Activated CD4-positive, alpha-beta T cell treated with anti-CD3 and anti-CD28 coated beads, Interleukin-2, Interleukin-4, amounts not matched to agents 100 ng/mL and 50 ng/mL, durations not matched to agents 16 hours and 8 hours (primary cell): ENCODE results near the gene TIPARP.
"Not testable (repeated sequence)": the region's sequence is repeated elsewhere in the genome, so short reads cannot be mapped to it uniquely, and the experiment has no call there.

Experiments used
- DNase-seq: peaks from one replicate; pipeline ENCODE4 v3.0.0-alpha.2; 2020; ENCODE audit warnings: low spot score

Gene TIPARP

DNA sequence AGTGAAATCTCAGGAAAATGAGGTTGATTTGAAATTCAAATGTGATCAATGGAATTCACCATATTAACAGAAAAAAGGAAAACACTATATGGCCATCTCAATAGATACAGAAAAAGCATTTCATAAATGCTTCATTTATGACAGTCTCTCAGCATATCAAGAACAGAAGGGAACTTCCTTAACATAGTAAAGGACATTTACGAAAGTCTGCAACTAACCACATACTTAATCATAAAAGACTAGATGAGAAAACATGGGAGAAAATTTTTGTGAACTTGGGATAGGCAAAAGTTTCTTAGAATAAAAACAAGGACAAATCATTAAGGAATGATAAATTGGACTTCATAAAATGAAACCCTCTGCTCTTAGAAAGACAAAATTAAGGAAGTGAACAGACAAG, 24.7 kb upstream of the TIPARP start:
- DNase-seq = no peak

DNA sequence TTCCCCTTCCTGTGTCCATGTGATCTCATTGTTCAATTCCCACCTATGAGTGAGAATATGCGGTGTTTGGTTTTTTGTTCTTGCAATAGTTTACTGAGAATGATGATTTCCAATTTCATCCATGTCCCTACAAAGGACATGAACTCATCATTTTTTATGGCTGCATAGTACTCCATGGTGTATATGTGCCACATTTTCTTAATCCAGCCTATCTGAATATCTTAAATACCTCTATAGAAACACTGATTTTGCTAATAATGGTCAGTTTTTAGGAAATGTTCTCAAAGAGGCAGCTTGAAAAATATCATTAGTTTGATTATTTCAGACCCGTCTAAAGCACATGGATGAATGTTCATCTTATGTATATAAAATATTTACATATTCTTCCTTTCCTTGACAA, 21.7 kb upstream of the TIPARP start:
- DNase-seq = not testable (repeated sequence)

DNA sequence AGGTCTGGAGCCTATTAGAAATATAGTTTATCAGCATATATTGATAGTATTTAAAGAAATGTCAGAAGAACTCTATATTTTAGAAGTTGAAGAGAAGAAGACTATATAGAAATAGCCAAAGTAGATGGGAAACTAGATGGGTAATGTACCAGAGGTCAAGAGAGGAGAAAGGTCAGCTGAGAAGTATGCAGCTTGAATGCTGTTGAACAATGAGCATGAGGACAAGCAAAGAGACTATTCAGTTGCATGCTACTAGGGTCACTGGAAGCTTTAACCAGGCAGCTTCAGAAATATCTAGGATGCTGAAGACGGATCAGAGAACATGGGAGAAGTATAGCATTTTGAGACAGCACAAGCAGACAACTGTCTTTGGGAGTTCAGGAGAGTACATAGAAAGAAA, 19.6 kb upstream of the TIPARP start:
- DNase-seq = no peak

DNA sequence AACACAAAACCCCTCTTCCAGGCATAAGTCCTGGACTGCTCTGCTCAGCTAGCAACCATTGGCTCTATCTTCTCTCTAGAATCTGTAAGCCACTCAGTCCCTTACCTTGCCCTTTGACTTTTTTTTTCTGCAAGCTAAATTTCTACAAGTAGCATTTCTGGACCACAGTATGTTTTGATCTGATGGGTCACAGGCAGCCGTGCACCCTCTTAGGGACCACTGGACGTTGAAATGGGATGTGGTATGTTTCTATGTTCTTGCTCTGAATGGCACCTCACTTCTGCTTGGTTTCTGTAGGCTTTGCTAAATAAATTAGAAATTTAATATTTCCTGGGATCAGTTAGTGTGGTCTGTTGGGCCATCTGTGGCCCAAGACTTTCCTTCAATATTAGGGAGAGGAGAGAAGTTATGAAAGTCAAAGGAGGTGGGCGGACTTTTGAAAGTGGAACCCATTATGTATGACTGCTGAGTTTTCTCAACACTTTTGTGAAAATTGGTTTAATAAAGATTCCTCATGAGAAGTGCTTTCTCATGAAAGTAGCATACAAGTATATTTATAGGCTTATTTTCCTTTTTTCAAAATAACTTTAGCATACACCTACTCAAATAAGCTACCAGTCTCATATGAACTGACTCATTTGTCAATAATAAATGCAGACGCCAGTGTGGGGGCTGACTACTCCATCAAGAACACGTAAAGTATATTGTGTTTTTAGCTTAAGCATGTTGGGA, 18.4 kb upstream of the TIPARP start:
- no peak for DNase-seq

DNA sequence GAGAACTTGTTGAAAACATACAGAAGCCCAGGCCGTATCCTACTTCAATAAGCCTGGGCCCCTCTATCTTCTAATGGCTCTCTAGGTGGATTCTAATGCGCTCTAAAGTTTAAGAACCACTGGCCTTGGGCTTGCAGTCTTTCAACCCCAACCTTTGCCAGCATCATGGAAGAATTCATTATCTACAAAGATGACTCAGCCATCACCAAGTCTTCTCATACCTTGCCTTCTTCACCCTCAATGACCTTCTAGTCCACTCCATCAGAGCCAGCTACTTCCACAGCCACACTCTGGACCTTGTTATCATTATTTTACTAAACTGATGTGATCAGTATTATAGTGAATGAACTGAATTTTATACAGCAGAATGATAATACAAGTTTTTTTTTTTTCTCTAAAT, 16.9 kb upstream of the TIPARP start:
- no peak for DNase-seq

DNA sequence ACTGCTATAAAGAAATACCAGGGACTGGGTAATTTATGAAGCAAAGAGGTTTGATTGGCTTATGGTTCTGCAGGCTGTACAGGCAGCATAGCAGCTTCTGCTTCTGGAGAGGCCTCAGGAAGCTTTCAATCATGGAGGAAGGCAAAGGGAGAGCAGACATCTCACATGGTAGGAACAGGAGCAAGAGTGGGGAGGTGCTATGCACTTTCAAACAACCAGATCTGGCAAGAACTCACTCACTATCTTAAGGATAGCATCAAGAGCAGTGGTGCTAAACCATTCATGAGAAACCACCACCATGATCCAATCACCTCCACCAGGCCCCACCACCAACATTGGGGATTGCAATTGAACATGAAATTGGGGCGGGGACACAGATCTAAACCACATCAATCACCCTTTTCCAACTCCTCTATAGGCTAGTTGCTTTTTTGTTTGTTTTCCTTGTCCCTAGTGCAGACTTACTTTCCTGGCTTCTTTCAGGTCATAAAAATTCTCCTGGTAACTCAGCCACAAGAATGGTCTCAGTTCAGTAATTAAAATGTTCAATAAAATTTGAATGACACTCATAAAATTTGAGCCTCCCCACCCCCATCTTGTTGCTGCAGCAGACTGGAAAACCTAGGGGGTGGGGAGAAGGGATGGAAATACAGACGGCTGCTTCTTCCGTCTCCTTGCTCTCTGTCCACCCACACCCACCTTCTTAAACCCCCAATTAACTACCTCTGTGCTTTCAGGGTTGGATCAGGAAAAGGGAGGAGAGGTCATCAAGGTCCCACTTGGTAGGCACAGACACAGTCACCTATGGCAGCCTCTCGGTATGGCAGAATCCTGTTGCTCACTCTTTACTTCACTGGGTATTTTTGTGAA, 16.3 kb upstream of the TIPARP start:
- no peak for DNase-seq

DNA sequence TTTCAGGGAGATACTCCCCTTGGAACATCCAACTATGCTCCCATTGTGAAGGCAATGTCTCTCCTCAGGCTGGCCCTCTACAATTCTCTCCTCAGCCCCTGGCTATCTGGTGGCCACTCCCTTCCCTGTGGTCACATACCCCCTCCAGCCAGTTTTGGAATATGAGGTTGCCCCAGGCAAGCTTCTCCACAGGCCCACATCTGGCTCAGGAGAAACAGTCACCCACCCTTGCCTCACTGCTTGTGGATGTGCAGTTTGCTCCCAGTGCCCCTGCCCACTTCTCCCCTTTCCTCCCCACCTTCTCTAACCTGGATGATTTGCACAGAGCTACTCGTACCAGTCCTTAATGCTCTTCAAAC, 15.7 kb upstream of the TIPARP start:
- DNase-seq = no peak

DNA sequence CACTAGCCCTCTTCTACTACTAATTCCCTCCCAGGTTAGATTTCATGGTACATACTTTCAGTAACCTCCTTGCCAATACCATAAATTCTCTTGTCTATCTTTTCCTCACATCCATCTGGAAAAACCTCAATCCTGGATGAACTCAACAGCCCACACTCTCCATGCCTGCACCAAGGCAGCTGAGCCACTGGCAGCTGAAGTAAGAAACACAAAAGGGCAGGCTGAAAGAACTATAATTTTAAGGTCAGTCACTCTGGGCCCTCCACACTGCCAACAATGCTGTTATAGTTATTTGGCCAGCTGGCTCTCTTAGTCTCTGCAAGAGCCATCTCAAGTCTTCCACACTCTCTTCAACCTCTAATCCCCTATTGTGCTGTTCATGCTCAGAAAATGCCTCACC, 15.1 kb upstream of the TIPARP start:
- no peak for DNase-seq

DNA sequence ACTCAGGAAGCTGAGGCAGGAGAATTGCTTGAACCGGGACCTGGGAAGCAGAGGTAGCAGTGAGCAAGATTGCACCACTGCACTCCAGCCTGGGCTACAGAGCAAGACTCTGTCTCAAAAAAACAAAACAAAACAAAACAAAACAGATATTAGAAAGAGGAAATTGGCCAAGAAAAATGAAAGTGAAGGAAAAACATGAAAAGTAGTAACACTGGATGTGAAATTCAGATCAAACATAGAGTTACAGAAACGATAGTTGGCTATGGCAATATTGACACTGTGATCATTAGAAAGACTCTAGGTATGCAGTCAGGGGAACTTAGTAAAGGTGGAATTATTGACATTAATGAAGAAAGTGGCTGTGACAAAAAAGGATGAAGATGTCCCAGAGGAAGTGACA, 13.2 kb upstream of the TIPARP start:
- no peak for DNase-seq

DNA sequence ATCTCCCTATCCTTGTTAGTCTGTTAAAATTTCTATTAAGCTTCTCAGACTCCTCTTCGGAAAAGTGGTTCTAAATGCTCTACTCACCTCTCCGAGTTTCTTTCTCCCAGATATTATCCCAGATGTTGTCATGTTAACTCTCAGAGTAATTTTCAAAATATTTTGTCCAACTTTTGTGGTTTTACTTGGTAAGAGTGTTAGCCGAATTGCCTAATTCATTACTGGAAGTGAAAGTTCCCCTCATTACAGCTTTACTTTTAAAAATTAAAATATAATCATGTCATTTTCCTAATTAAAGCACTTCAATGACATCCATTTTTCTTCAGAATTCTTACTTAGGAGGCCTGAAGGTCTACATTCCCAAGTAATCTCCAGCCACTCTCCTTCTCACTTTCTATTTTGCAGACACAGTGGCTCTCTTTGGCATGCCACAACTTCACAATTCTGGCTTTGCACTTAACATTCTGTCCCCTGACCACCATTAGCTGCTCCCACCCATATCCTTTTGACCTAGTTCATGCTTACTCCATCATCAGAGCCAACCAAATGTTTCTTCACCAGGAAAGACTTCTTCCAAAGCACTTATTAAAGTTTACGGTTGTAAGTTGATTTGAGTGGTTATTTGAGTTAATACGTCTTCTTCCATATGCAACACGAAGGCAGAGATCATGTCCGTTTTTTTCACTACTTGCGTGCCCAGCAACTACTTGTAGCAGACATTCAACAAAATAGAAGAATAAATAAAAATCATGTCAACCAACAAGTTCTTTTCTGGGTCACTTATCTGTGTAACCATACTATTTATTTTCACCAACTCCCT, 10.2 kb upstream of the TIPARP start:
- no peak for DNase-seq

DNA sequence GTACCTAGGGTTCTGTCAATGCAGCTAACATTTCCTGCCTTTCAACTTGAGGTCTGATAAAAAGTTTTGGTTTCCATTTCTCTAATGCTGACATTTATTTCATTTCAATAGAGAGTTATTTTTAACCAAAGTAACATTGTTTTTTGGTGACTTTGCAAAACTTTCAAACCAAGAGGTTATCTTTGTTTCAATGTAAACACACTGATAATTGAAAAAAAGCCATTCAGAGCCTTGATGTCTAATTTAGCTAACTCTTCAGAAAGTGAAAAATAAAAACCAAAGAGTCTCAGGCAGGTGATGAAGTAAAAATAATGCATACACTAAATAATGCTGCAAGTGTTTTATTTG, 9.6 kb upstream of the TIPARP start:
- DNase-seq = no peak

DNA sequence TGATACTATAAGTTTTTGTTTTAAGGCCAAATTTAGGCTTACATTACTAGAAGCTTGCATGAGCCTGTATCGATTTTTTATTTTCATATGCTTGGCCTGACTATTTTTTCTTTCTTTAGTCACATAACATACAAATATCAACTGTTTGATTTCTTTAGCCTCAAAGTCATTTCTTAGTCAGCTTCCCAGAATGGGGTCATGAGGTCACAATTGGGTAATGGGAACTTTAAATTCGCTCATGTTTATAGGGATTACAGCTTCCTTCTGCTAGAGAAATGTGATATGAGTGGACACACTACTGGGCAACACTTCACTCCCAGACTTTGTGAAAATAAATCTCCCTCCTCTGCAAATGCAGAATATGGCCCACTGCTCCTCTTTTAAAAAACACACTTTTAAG, 9.1 kb upstream of the TIPARP start:
- DNase-seq = no peak

DNA sequence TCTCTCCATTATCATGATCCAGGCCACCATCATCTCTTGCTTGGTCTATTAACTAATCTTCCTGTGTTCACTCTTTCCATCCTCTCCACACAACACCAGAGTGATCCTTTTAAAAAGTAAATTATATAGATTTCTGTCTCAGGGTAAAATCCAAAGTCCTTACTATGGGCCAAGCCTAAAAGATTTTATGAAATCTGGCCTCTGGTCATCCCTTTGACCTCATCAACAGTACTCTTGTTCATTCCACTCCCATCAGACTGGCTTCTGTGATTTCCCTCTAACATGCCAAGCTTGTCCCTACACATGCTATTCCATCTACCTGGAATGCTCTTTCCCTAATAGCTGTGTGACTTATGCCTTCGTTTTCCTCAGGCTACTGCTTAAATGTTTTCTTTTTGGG, 8.3 kb upstream of the TIPARP start:
- DNase-seq = no peak

DNA sequence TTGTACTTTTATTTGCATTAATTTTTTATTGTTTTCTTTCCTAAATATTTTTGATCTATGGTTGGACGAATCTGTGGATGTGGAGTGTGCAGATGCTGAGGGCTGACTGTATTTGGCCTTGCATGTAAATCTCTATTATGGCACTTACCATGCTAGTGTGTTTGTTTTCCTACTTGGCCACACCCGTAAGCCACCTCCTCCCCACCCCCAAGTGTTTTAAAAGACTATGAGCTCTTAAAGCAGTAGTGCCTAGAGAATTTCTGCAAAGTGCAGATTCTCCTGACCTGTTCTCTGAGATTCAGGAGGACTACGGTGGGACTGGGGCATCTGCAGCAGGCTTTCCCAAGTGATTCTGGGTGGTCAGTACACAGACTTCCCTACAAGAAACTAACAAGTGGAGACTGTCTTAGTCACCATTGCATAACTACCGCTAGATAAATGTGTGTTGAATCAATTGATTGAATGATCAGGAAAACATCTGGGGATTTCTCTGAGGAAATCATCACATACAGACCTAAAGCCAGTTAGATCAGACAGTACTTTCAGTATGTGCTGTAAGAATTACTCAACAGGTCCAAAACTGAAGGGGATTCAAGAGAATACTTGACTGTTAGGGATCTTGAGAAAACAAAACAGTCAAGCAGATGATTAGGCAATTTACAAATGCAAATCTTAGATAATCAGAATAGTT, 6.2 kb upstream of the TIPARP start:
- DNase-seq = peak; percentile 54

DNA sequence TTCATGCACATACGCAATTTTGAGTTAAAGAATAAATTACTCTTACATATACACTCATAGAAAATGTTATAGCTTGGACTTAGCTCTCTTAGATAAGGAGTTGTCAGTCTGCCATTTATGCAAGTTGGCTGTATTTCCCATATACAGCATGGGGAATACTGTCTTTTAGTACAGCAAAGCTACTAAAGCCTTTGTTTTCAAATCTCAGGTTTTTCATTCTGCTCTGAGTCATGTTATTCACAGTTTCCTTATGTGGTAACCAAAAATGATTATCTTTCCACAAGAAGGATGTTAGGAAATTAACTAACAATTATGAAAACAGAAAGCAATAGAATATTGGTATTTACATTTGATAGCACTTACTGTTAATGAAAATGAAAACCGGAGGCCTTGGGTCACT, 4.3 kb upstream of the TIPARP start:
- no peak for DNase-seq

DNA sequence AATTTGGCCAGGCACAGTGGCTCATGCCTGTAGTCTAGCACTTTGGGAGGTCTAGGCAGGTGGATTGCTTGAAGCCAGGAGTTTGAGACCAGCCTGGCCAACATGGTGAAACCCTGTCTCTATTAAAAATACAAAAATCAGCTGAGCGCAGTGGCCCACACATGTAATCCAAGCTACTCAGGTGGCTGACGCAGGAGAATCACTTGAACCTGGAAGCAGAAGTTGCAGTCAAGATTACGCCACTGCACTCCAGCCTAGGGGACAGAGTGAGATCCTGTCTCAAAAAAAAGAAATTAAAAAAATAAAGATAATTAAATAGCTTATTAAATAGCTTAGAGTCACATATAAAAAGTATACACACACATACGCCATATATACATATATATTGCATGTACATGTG, 3.7 kb upstream of the TIPARP start:
- no peak for DNase-seq

DNA sequence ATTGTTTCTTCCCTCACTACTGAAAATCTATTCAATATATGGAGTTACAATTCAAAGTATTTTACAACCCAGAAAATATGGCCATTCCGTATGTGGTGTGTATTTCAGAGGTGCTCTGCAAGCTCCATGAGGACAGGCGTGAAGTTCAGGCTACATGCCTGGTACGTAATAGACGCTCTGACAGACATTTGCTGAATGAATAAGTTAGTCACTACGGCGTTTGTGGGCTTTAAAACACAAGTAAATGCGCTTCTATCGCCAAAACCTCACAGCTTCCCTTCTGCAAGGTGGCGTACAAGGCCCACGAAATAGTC, 701 bp upstream of the TIPARP start:
- DNase-seq = no peak

DNA sequence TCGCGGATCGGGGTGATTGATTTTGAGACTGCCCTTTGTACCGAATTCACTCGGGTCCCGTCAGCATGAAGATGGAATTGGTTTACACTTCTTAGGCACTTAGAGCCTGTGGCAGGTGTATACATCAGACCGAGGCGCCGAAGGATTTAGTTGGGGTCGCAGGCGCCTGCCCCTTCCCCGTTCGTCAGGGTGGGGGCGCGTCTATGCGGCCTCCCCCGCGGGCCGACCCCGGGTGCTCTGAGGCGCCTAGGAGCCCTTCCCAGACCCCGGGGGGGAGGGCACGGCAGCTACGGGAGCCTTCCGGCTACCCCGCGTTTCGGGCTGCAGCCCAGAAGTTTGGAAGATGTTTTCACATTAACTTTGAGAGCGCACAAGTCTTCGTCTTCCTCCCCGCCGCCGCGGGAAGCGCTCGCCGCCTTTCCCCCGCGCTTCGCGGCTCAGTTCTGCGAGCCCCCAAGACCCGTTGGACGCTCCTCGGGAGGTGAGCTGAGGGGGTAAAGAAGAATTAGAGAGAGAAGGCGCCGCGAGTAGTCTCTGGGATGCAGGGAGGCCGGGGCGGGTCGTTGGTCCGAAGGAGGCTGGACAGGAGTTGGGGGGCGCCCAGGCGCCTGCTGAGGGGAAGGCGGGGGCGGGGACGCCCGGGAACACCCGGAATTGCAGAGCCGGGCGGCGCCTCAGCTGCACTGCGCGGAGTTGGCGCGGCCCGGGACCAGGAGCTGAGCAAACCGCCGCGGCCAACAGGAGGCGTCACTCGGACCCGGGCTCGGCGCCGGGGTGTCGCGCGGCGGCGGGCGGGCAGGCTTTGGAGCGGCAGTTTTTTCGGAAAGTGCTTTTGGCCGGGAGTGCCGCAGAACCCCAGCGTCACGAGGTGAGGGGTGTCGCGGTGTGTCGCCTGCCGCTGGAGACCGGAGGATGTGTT, 780 bp downstream of the TIPARP start:
- DNase-seq = no peak

DNA sequence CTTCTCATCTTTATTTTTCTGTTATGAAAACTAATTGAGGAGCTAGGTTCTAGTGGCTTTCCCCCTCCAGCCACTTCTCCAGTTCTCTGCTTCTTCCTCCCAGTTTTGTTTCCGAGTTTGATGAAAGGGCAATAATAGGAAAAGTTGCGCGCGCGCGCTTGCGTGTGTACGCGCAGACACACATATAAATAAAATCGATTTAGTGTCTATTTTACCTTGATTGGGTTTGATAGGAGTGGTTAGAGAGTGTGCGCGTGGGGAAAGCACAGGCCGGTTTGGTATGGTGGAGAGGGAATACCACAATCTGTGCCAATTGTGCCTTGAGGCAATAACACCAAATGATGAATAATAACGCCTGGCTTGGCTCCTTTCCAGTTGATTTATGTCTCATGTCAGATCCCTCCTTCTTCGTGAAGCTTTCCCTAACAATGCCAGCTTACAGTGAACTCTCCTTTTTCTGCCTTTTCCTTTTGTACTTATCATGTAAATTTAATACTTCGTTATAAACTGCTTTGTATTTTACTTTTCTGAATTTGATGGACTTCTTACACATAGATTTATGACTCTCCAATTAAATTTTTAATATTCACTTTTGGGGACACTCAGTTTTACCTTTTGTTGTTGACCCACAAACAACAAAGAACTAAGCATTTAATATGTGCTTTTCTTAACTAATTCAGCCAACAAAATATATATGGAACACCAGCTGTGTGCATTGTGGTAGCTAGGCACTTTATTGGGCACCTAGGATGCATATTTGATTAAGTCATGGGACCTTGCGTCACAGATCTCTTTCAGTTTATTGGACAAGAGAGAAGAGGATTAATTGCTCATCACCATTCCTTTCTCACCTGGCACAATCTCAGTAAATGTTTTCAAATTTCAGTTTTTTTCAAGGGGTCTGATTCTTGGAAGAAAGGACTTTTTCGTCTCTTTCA, 1.7 kb downstream of the TIPARP start:
- no peak for DNase-seq

DNA sequence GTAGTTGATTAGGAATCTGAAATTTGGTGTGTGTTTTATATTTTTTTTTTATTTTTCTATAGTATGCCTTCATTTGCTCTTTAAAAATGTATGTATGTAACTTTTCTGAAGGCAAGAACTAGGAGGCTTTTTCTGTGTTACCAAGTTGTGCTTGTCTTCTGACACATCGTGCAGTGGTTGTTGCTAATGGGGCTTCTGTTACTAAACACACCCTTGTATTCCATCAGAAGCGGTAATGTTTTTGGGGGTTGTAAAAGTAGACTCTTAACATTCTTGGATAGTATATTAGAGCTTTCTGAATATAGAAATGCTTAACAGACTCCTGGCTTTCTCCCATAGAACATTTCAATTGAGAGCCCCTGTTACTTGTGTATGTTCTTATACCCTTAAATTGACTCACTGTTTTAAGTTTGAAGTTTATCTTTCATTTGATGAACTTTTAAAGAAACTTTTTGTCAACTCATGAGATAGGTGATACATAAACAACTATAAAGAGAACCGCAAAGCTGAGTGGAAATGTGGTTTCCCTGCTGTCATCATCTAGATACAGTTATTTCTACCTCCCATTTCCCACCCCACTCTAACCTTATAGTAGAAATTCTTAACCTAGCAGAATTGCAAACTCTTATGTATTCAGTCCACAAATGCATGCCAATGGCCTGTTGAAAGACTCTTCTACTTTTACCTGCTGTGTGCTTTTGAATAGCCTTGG, 2.5 kb downstream of the TIPARP start:
- DNase-seq = peak; percentile 62
